C4-2B (cell line): ENCODE measurements around the gene ADA.

Source experiments
- ZFX ChIP-seq: fragments of 450-650 bp; IDR thresholded peaks from 2 replicates; pipeline ENCODE4 v1.6.1; 2017
- TF ChIP-seq, protein P1 (sequence below): fragments of 450-650 bp; conservative IDR thresholded peaks from 2 replicates; pipeline ENCODE4 v1.5.1; 2017; ENCODE audit warnings: mild to moderate bottlenecking

DNA sequence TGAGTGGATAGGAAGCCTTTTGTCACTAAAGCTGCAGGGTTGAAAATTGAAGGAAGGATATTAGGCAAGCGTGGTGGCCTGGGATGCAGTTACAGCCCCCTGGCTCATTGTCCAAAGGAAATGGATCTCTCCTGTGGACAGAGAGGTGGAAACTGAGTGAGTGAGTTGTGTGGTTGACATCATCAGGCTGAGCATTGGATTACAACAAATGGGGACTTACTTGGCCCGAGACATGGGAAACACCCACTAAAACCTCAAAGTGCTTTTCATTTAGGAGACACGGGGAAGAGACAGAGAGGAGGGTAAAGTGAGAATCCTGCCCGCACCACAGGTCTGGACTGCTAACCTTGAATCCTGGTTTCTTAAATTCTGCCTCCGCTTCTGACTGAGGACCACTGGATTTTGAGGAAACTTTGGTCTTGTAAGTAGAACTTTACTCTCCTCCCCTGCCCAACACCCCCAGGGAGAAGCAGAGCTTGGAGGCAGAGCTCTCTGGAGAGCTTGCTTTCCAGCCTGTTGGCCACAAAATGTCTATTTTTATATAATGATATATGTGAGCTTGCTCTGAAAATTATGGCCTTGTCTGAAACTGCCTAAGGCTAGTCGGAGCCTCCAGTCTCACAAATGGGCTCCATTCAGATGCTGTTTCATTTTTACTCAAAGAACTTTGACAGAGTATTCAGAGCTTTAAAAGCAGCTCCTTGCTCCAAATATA lies 69.0 kb downstream of the ADA start, which contains the start of gene PKIG:
- TF ChIP-seq, protein P1, sequence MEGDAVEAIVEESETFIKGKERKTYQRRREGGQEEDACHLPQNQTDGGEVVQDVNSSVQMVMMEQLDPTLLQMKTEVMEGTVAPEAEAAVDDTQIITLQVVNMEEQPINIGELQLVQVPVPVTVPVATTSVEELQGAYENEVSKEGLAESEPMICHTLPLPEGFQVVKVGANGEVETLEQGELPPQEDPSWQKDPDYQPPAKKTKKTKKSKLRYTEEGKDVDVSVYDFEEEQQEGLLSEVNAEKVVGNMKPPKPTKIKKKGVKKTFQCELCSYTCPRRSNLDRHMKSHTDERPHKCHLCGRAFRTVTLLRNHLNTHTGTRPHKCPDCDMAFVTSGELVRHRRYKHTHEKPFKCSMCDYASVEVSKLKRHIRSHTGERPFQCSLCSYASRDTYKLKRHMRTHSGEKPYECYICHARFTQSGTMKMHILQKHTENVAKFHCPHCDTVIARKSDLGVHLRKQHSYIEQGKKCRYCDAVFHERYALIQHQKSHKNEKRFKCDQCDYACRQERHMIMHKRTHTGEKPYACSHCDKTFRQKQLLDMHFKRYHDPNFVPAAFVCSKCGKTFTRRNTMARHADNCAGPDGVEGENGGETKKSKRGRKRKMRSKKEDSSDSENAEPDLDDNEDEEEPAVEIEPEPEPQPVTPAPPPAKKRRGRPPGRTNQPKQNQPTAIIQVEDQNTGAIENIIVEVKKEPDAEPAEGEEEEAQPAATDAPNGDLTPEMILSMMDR: no peak
- no peak for TF ChIP-seq ZFX
